Body of pancreas (tissue), 4 donors: ENCODE data around the gene IFT122. TPM values are rescaled to one million over a fixed set of nuclear protein-coding genes. Genes with fewer than 3 reads are reported as not detected.
"Not testable (repeated sequence)": the region's sequence is repeated elsewhere in the genome, so short reads cannot be mapped to it uniquely, and the experiment has no call there.

ENCODE experiments used
- ATAC-seq: fragments of 150-250 bp; one replicate; pipeline ENCODE4 v1.9.1; 2016
- DNase-seq, 4 donors: peaks; one replicate each; pipeline ENCODE4 v3.0.0-alpha.2; 2019
- H3K27ac ChIP-seq, 4 donors: fragments of 200-600 bp; sonication (generic); 1 replicate in 3 of 4; 2 replicates in 1 of 4; pipeline versions ENCODE4 v1.5.1 to v1.6.1; 2016 to 2019; ENCODE audit warnings: mild to moderate bottlenecking in 1 of 4, mixed read lengths in 1 of 4, moderate library complexity in 1 of 4
- H3K27me3 ChIP-seq, 2 donors: fragments of 200-600 bp; sonication (generic); one replicate each; pipeline ENCODE4 v1.6.0; 2016; ENCODE audit warnings: mild to moderate bottlenecking in 1 of 2
- H3K36me3 ChIP-seq, 2 donors: fragments of 200-600 bp; sonication (generic); replicated peaks in 1 of 2; 2 replicates each; pipeline ENCODE4 v1.5.1; 2016; ENCODE audit warnings: low read depth in 2 of 2; ENCODE audit not compliant: insufficient read depth in 1 of 2
- H3K4me1 ChIP-seq: fragments of 200-600 bp; sonication (generic); one replicate; pipeline ENCODE4 v1.6.0; 2016
- H3K4me3 ChIP-seq, 2 donors: fragments of 200-600 bp; sonication (generic); 1 replicate in 1 of 2; 2 replicates in 1 of 2; pipeline ENCODE4 v1.5.1; 2016 to 2019
- H3K9me3 ChIP-seq, 3 donors: fragments of 200-600 bp; sonication (generic); 1 replicate in 2 of 3; 2 replicates in 1 of 3; pipeline ENCODE4 v1.5.1; 2016
- CTCF ChIP-seq, 7 experiments: fragments of 450-650 bp in 4 of 7; fragments of 200-600 bp in 3 of 7; sonication (generic) in 3 of 7; IDR thresholded peaks; one replicate each; pipeline ENCODE4 v1.5.1; 2016 to 2019; ENCODE audit warnings: antibody characterized with exemption in 7 of 7
- POLR2A ChIP-seq, 3 donors: fragments of 450-650 bp; IDR thresholded peaks; one replicate each; pipeline ENCODE4 v1.6.1; 2016; ENCODE audit warnings: antibody characterized with exemption in 3 of 3, mild to moderate bottlenecking in 2 of 3
- WGBS, 2 donors: methylation state at CpG; one replicate each; pipeline ENCODE4 v1.1.5; 2017; 5-methylcytosine and 5-hydroxymethylcytosine counted together
- intact Hi-C: fragments of 100-400 bp; cut with DNase I; formaldehyde crosslinking; loops from one replicate; pipeline ENCODE4 v1.15.1; 2023
- total RNA-seq, 2 donors: library from RNA; depleted of rRNA; stranded (reverse); fragments of >200 nt; gene quantifications; one replicate each; pipeline ENCODE4 v1.1.0, GENCODE V29; 2016

Gene IFT122
- total RNA-seq, 2 donors from 2014 or later, result 10.5 to 34.8 TPM

- TF ChIP-seq CTCF (IDR thresholded peaks at IDR 0.05) (no peak), POLR2A (IDR thresholded peaks at IDR 0.05) (no peak)
- H3K27me3 ChIP-seq, result no peaks in the 10 kb centered on the region
- H3K4me1 ChIP-seq, result peaks cover 6% of the 10 kb centered on the region
- intact Hi-C loops, result loop anchor here (5.0 to 10.0 kb wide), 3 partner anchors 128 to 446 kb away; no protein-coding TSS in a partner anchor
- peaks cover 2 to 7% of the 10 kb centered on the region in 2 donors for H3K36me3 ChIP-seq
- DNase-seq, result no peak
- no peak overlapping the region for H3K4me3 ChIP-seq
- no peaks in the 10 kb centered on the region for H3K9me3 ChIP-seq
- 92 to 94% methylated on average over 2 of the region's 2 CpGs for WGBS, 2 donors
- H3K27ac ChIP-seq, result peak overlapping the region in 2 of 4 donors; percentile 26 to 64
- no peak for ATAC-seq
Measured at GRCh38 chr3:129486664-129487035, 46.6 kb downstream of the IFT122 start.

- Histone ChIP-seq H3K36me3 (peaks cover 0 to 2% of the 10 kb centered on the region in 2 donors), H3K4me1 (peaks cover 6% of the 10 kb centered on the region), H3K27me3 (no peaks in the 10 kb centered on the region), H3K27ac (peak overlapping the region in 1 of 4 donors; percentile 64), H3K4me3 (no peak overlapping the region), H3K9me3 (no peaks in the 10 kb centered on the region)
- DNase-seq, result no peak
- 88 to 96% methylated on average over 12 to 13 of the region's 13 CpGs for WGBS, 2 donors
- ATAC-seq, result no peak
- TF ChIP-seq POLR2A (IDR thresholded peaks at IDR 0.05), result no peak
- TF ChIP-seq CTCF (IDR thresholded peaks at IDR 0.05), result no peak
- intact Hi-C loops, result loop anchor here (5.0 to 10.0 kb wide), 3 partner anchors 127 to 445 kb away; no protein-coding TSS in a partner anchor
Measured at GRCh38 chr3:129487183-129487867, 47.3 kb downstream of the IFT122 start.

DNA sequence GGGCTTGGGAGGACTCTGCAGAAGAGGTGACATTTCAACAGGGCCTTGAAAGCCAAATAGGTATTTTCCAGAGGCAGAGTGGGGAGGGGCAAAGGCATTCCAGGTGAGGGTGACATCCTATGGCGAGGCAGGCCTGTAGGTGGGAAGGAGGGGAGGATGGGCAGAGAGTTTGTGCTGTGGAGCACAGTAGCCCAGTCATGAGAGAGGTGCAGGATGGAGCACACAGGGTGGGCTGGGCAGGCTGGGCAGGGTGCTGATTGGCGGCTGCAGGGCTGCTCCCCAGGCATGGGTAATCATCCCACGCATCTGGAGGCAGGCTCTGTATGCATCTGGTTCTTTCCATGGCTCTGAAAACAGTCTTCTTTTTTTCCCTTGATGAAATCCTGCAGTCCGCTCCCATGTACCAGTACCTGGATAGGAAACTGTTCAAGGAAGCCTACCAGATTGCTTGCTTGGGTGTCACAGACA lies 47.9 kb downstream of the IFT122 start:
- not testable (repeated sequence) for ATAC-seq, H3K4me3 ChIP-seq, H3K36me3 ChIP-seq, DNase-seq, H3K4me1 ChIP-seq, H3K27me3 ChIP-seq, H3K9me3 ChIP-seq, H3K27ac ChIP-seq
- intact Hi-C loops, result loop anchor here (5.0 to 10.0 kb wide), 3 partner anchors 127 to 444 kb away; no protein-coding TSS in a partner anchor
- WGBS, 2 donors, result 92 to 94% methylated on average over 4 of the region's 4 CpGs

- H3K4me1 ChIP-seq, H3K9me3 ChIP-seq, H3K36me3 ChIP-seq, H3K4me3 ChIP-seq, ATAC-seq, H3K27ac ChIP-seq, H3K27me3 ChIP-seq: not testable (repeated sequence)
- peak in 1 of 4 donors; percentile 22 for DNase-seq
- intact Hi-C loops, result loop anchor here (5.0 to 10.0 kb wide), 3 partner anchors 126 to 443 kb away; no protein-coding TSS in a partner anchor
- 70 to 91% methylated on average over 10 of the region's 10 CpGs for WGBS, 2 donors
Measured at GRCh38 chr3:129489258-129489657, 49.2 kb downstream of the IFT122 start.

- Histone ChIP-seq H3K4me3 (no peak overlapping the region), H3K27ac (peak overlapping the region in 2 of 4 donors; percentile 21 to 26), H3K27me3 (no peaks in the 10 kb centered on the region), H3K36me3 (no peaks in the 10 kb centered on the region), H3K9me3 (no peaks in the 10 kb centered on the region), H3K4me1 (peaks cover 6% of the 10 kb centered on the region)
- TF ChIP-seq CTCF (IDR thresholded peaks at IDR 0.05) (peak; percentile 67 to 90 (median 81)), POLR2A (IDR thresholded peaks at IDR 0.05) (no peak)
- ATAC-seq (peak; percentile 88), DNase-seq (peak; percentile 77 to 89 (median 84))
- 25% methylated on average over 5 of the region's 5 CpGs for WGBS, 2 donors
- intact Hi-C loops, result no loop called here
Measured at GRCh38 chr3:129490273-129490675, 50.2 kb downstream of the IFT122 start.

GRCh38 chr3:129491077-129491476 lies 51.1 kb downstream of the IFT122 start:
- ATAC-seq, H3K36me3 ChIP-seq, H3K4me1 ChIP-seq, H3K4me3 ChIP-seq, DNase-seq, intact Hi-C loops, H3K27me3 ChIP-seq, H3K27ac ChIP-seq, H3K9me3 ChIP-seq: not testable (repeated sequence)
- 76 to 92% methylated on average over 3 to 4 of the region's 4 CpGs for WGBS, 2 donors
